GM12878 (cell line): Measurements from ENCODE around the gene FZR1.

Experiments used
- MEF2B ChIP-seq: fragments of 450-650 bp; IDR thresholded peaks from 2 replicates; pipeline ENCODE4 v1.6.1; 2018; ENCODE audit warnings: mild to moderate bottlenecking, moderate library complexity; ENCODE audit not compliant: partially characterized antibody, poor library complexity, severe bottlenecking
- POLR2A ChIP-seq: IDR thresholded peaks from 2 replicates; pipeline ENCODE4 v1.6.1; 2011; ENCODE audit warnings: low read depth, mild to moderate bottlenecking, low read length
- POLR2AphosphoS5 ChIP-seq: IDR thresholded peaks from 2 replicates; pipeline ENCODE4 v1.6.1; 2011; ENCODE audit warnings: mild to moderate bottlenecking, low read length, inconsistent platforms
- REST ChIP-seq: IDR thresholded peaks from 2 replicates; pipeline ENCODE4 v1.6.1; 2012; ENCODE audit warnings: mild to moderate bottlenecking, low read depth, low read length
- SREBF1 ChIP-seq: IDR thresholded peaks from 2 replicates; pipeline ENCODE4 v1.6.1; 2012; ENCODE audit warnings: mild to moderate bottlenecking, low read length
- SRF ChIP-seq, 2 experiments: IDR thresholded peaks; 2 replicates each; pipeline ENCODE4 v1.6.1; 2011; ENCODE audit warnings: low read depth in 2 of 2, low read length in 2 of 2, mild to moderate bottlenecking in 1 of 2, moderate library complexity in 1 of 2
- YY1 ChIP-seq: IDR thresholded peaks from 2 replicates; pipeline ENCODE4 v1.6.1; 2011; ENCODE audit warnings: low read depth, mild to moderate bottlenecking, low read length
- ZNF217 ChIP-seq: fragments of 450-650 bp; IDR thresholded peaks from 2 replicates; pipeline ENCODE4 v1.6.1; 2017; ENCODE audit warnings: antibody characterized with exemption, mild to moderate bottlenecking
- TF ChIP-seq, protein P1 (sequence below): fragments of 450-650 bp; IDR thresholded peaks from 2 replicates; pipeline ENCODE4 v1.6.1; 2016; ENCODE audit warnings: mild to moderate bottlenecking
- TF ChIP-seq, protein P2 (sequence below), 3 experiments: IDR thresholded peaks in 2 of 3; conservative IDR thresholded peaks in 1 of 3; 2 replicates each; pipeline ENCODE4 v1.5.1; 2011; ENCODE audit warnings: low read depth in 3 of 3, low read length in 3 of 3, mild to moderate bottlenecking in 3 of 3, control low read depth in 2 of 3, moderate library complexity in 2 of 3, inconsistent platforms in 1 of 3, mixed read lengths in 1 of 3; ENCODE audit not compliant: control insufficient read depth in 2 of 3, insufficient read depth in 1 of 3; ENCODE audit errors: extremely low read depth in 1 of 3
- TF ChIP-seq, protein P3 (sequence below): fragments of 450-650 bp; IDR thresholded peaks from 2 replicates; pipeline ENCODE4 v1.6.1; 2014; ENCODE audit warnings: mild to moderate bottlenecking

GRCh38 chr19:3512562-3513228 is 6.6 kb downstream of the FZR1 start:
- TF ChIP-seq REST (no peak), SREBF1 (no peak), YY1 (no peak), POLR2A (no peak), ZNF217 (no peak), MEF2B (no peak), POLR2AphosphoS5 (no peak), SRF (IDR thresholded peaks at IDR 0.05; ENCODE audit: low read depth in 2 of 2, low read length in 2 of 2) (no peak)
- TF ChIP-seq, protein P1, sequence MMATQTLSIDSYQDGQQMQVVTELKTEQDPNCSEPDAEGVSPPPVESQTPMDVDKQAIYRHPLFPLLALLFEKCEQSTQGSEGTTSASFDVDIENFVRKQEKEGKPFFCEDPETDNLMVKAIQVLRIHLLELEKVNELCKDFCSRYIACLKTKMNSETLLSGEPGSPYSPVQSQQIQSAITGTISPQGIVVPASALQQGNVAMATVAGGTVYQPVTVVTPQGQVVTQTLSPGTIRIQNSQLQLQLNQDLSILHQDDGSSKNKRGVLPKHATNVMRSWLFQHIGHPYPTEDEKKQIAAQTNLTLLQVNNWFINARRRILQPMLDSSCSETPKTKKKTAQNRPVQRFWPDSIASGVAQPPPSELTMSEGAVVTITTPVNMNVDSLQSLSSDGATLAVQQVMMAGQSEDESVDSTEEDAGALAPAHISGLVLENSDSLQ = no peak
- TF ChIP-seq, protein P2, sequence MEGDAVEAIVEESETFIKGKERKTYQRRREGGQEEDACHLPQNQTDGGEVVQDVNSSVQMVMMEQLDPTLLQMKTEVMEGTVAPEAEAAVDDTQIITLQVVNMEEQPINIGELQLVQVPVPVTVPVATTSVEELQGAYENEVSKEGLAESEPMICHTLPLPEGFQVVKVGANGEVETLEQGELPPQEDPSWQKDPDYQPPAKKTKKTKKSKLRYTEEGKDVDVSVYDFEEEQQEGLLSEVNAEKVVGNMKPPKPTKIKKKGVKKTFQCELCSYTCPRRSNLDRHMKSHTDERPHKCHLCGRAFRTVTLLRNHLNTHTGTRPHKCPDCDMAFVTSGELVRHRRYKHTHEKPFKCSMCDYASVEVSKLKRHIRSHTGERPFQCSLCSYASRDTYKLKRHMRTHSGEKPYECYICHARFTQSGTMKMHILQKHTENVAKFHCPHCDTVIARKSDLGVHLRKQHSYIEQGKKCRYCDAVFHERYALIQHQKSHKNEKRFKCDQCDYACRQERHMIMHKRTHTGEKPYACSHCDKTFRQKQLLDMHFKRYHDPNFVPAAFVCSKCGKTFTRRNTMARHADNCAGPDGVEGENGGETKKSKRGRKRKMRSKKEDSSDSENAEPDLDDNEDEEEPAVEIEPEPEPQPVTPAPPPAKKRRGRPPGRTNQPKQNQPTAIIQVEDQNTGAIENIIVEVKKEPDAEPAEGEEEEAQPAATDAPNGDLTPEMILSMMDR (IDR thresholded peaks at IDR 0.05 in 2 of 3, conservative IDR thresholded peaks at IDR 0.05 in 1 of 3; ENCODE audit: control insufficient read depth in 2 of 3, extremely low read depth in 1 of 3, insufficient read depth in 1 of 3, low read depth in 3 of 3, low read length in 3 of 3) = no peak
- TF ChIP-seq, protein P3, sequence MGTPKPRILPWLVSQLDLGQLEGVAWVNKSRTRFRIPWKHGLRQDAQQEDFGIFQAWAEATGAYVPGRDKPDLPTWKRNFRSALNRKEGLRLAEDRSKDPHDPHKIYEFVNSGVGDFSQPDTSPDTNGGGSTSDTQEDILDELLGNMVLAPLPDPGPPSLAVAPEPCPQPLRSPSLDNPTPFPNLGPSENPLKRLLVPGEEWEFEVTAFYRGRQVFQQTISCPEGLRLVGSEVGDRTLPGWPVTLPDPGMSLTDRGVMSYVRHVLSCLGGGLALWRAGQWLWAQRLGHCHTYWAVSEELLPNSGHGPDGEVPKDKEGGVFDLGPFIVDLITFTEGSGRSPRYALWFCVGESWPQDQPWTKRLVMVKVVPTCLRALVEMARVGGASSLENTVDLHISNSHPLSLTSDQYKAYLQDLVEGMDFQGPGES = no peak
